ENCODE measurements around the gene OBSCN.

Gene OBSCN

GRCh38 chr1:228272331-228272791, 64.5 kb downstream of the OBSCN start:
- in situ Hi-C loops (cut with HindIII; ENCODE audit: low pct_unique_long_range_greater_than_20kb, low sequenced_read_pairs) = no loop called here
- no peak for TF ChIP-seq JUND (IDR thresholded peaks at IDR 0.05; ENCODE audit: low read depth)
- no peak for DNase-seq (ENCODE audit: low read depth in 1 of 2, low spot score in 1 of 2)

- TF ChIP-seq JUND (IDR thresholded peaks at IDR 0.05; ENCODE audit: low read depth) = no peak
- in situ Hi-C loops (cut with HindIII; ENCODE audit: low pct_unique_long_range_greater_than_20kb, low sequenced_read_pairs) = no loop called here
- no peak for DNase-seq (ENCODE audit: low read depth in 1 of 2, low spot score in 1 of 2)
Measured at GRCh38 chr1:228272831-228273571, 65.2 kb downstream of the OBSCN start.

- in situ Hi-C loops (cut with HindIII; ENCODE audit: low pct_unique_long_range_greater_than_20kb, low sequenced_read_pairs) = no loop called here
- no peak for DNase-seq (ENCODE audit: low read depth in 1 of 2, low spot score in 1 of 2)
- no peak for TF ChIP-seq JUND (IDR thresholded peaks at IDR 0.05; ENCODE audit: low read depth)
Measured at GRCh38 chr1:228273720-228274451, 66.0 kb downstream of the OBSCN start.

DNA sequence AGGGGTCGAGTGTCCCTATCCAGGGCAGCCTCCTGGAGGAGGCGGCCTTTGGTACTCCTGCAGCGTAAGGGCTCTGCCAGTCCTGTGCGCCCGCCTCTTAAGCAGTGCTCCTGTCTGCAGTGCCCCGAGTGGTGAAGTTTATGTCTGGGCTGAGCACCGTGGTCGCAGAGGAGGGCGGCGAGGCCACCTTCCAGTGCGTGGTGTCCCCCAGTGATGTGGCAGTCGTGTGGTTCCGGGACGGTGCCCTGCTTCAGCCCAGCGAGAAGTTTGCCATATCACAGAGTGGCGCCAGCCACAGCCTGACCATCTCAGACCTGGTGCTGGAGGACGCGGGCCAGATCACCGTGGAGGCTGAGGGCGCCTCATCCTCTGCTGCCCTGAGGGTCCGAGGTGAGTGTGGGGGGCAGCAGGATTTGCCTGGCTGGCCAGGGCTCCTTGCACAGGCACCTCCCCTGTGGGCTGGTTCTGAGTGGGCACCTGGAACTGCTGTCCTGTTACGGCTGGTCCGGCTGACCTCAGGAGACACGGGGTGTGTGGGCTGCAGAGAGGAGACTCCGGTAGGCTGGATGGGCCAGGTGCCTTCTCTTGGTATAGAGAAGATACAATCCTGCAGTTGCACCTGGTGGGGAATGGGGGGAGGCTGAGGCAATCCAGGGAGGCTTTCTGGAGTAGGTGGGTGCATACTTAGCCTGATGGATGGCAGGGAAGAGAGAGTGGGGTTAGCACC, 66.8 kb downstream of the OBSCN start:
- peak in 1 of 2 experiments; percentile 16 for DNase-seq (ENCODE audit: low read depth in 1 of 2, low spot score in 1 of 2)
- in situ Hi-C loops (cut with HindIII; ENCODE audit: low pct_unique_long_range_greater_than_20kb, low sequenced_read_pairs) = no loop called here
- TF ChIP-seq JUND (IDR thresholded peaks at IDR 0.05; ENCODE audit: low read depth) = no peak

DNA sequence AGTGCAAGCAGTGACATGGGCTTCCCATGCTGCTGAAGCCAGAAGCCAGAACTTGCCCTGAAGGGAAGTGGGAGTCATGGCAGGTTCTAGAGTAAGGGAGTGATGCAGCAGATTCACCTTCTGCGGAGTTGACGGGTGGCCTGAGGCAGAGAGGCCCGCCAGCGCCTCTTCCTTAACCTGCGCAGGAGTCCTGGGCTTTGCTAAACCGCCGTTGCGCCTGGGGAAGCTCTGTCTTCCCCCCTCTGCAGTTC, 67.3 kb downstream of the OBSCN start:
- TF ChIP-seq JUND (IDR thresholded peaks at IDR 0.05; ENCODE audit: low read depth) = no peak
- DNase-seq (ENCODE audit: low read depth in 1 of 2, low spot score in 1 of 2) = no peak
- in situ Hi-C loops (cut with HindIII; ENCODE audit: low pct_unique_long_range_greater_than_20kb, low sequenced_read_pairs) = no loop called here

GRCh38 chr1:228275430-228276173, 67.8 kb downstream of the OBSCN start:
- no peak for TF ChIP-seq JUND (IDR thresholded peaks at IDR 0.05; ENCODE audit: low read depth)
- in situ Hi-C loops (cut with HindIII; ENCODE audit: low pct_unique_long_range_greater_than_20kb, low sequenced_read_pairs) = no loop called here
- DNase-seq (ENCODE audit: low read depth in 1 of 2, low spot score in 1 of 2) = peak; percentile 91 to 95

DNA sequence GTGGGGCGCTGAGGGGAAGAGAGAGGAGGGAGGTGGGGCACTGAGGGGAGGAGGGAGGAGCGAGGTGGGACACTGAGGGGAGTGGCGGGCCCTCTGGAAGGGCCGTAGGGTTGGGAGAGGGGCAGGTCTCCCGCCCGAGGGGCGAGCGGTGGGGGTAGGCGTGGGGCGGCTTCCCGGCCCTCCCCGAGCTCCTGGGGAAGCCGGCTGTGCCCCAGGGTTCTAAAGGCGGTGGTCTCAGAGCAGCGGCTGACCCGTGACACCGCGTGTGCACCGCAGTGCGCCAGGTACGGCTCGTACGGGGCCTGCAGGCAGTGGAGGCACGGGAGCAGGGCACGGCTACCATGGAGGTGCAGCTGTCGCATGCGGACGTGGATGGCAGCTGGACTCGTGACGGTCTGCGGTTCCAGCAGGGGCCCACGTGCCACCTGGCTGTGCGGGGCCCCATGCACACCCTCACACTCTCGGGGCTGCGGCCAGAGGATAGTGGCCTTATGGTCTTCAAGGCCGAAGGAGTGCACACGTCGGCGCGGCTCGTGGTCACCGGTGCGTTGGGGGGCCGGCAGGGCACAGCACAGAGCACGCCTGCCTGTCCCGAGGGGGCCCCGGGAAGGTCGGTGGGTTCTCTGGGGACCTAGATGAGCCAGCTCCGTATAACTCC, 68.5 kb downstream of the OBSCN start:
- TF ChIP-seq JUND (IDR thresholded peaks at IDR 0.05; ENCODE audit: low read depth) = no peak
- in situ Hi-C loops (cut with HindIII; ENCODE audit: low pct_unique_long_range_greater_than_20kb, low sequenced_read_pairs) = no loop called here
- no peak for DNase-seq (ENCODE audit: low read depth in 1 of 2, low spot score in 1 of 2)

- DNase-seq (ENCODE audit: low read depth in 1 of 2, low spot score in 1 of 2) = no peak
- in situ Hi-C loops (cut with HindIII; ENCODE audit: low pct_unique_long_range_greater_than_20kb, low sequenced_read_pairs) = no loop called here
- no peak for TF ChIP-seq JUND (IDR thresholded peaks at IDR 0.05; ENCODE audit: low read depth)
Measured at GRCh38 chr1:228276901-228277490, 69.2 kb downstream of the OBSCN start.

- in situ Hi-C loops (cut with HindIII; ENCODE audit: low pct_unique_long_range_greater_than_20kb, low sequenced_read_pairs) = no loop called here
- no peak for TF ChIP-seq JUND (IDR thresholded peaks at IDR 0.05; ENCODE audit: low read depth)
Measured at GRCh38 chr1:228277491-228278431, 69.9 kb downstream of the OBSCN start.

DNA sequence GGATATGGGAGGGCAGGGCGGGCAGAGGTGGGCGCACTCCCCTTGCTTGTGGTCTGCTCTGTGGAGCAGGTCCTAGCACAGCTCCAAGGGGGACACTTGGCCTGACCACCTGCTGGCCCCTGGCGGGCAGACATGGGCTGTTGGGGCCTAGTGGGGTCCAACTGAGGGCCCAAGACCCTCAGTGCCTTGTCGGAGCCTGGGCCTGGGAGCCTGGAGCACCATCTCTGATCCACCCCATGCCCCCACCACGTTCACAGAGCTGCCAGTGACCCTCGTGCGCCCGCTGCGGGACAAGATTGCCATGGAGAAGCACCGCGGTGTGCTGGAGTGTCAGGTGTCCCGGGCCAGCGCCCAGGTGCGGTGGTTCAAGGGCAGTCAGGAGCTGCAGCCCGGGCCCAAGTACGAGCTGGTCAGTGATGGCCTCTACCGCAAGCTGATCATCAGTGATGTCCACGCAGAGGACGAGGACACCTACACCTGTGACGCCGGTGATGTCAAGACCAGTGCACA, 70.6 kb downstream of the OBSCN start:
- no peak for TF ChIP-seq JUND (IDR thresholded peaks at IDR 0.05; ENCODE audit: low read depth)
- no peak for DNase-seq (ENCODE audit: low read depth in 1 of 2, low spot score in 1 of 2)
- in situ Hi-C loops (cut with HindIII; ENCODE audit: low pct_unique_long_range_greater_than_20kb, low sequenced_read_pairs) = no loop called here

More at GRCh38 chr1:228277491-228278431, 69.9 kb downstream of the OBSCN start:
- DNase-seq (ENCODE audit: low read depth in 1 of 2, low spot score in 1 of 2) = no peak
